Left kidney (tissue), 2 donors: ENCODE results near the gene QSOX2. TPM values are rescaled to one million over a fixed set of nuclear protein-coding genes. Genes with fewer than 3 reads are reported as not detected.
"Not testable (repeated sequence)": the region's sequence is repeated elsewhere in the genome, so short reads cannot be mapped to it uniquely, and the experiment has no call there.

ENCODE experiments used
- DNase-seq: peaks from one replicate; pipeline ENCODE4 v3.0.0-alpha.2; 2013
- polyA plus RNA-seq: library from polyadenylated mRNA; unstranded; fragments of 120-200 nt; gene quantifications from one replicate; pipeline ENCODE4 v1.2.1, GENCODE V29; 2013; ENCODE audit not compliant: insufficient read length

Gene QSOX2
- polyA plus RNA-seq, 1 donor, result 18.6 TPM

GRCh38 chr9:136237486-136238341 lies 7.9 kb downstream of the QSOX2 start:
- DNase-seq, result no peak

DNA sequence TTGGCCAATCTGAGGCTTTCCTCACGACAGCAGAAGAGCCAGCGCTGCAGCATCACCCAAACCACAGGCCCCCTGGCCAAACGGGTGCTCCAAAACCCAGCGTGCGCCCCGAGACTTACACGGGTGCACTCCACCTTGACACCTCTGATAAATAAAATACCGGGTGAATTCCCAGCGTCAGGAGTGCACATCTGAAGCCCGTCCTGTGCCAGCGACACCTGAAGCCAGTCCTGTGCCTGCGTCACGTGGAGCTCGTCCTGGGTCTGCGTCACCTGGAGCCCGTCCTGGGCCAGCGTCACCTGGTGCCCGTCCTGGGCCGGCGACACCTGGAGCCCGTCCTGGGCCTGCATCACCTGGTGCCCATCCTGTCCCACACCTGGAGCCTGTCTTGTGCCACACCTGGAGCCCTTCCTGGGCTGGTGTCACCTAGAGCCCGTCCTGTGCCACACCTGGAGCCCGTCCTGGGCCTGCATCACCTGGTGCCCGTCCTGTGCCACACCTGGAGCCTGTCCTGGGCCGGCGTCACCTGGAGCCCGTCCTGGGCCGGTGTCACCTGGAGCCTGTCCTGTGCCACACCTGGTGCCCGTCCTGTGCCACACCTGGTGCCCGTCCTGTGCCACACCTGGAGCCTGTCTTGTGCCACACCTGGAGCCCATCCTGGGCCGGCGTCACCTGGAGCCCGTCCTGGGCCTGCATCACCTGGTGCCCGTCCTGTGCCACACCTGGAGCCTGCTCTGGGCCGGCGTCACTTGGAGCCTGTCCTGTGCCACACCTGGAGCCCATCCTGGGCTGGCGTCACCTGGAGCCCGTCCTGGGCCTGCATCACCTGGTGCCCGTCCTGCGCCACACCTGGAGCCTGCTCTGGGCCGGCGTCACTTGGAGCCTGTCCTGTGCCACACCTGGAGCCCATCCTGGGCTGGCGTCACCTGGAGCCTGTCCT lies 8.9 kb downstream of the QSOX2 start:
- DNase-seq, result not testable (repeated sequence)

GRCh38 chr9:136235709-136236455 lies 9.7 kb downstream of the QSOX2 start:
- DNase-seq, result no peak

DNA sequence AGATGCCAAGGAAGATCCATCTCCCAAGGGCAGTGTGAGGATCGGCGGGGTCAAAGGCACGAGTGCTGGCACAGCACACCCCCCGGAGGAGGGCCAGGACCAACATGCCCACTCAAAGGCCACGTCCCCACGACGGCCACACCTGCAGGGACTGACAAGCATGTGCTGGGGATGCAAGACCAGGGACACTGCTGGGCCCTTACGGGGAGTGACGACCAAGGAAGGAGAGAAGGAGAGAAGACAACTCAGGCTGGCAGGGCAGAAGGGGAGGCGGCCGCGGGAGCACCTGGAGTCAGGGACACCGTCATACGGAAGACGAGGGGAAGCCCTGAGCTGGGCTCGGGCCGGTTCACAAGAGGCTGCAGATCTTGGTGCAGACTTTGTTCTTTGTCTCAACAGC lies 10.4 kb downstream of the QSOX2 start:
- no peak for DNase-seq

GRCh38 chr9:136234597-136234996 lies 11.0 kb downstream of the QSOX2 start:
- DNase-seq, result no peak

- DNase-seq, result no peak
Measured at GRCh38 chr9:136233868-136234267, 11.7 kb downstream of the QSOX2 start.

DNA sequence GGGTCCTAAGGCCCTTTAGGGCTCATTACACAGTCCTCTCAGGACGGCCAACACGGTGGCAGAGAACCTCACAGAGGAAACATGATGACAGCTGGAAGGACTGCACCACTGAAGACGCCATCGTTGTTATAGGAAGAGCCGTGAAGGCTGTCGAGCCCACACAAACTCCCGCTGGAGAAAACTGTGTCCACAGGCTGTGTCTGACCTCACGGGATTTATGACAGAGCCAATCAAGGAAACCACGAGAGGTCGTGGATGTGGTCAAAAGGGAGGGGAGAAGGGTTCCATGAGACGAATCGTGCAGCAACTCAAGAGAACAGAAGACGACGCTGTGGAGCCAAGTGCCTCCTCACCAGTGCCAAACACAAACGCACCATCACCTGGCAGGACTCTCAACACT lies 12.2 kb downstream of the QSOX2 start:
- DNase-seq, result no peak

DNA sequence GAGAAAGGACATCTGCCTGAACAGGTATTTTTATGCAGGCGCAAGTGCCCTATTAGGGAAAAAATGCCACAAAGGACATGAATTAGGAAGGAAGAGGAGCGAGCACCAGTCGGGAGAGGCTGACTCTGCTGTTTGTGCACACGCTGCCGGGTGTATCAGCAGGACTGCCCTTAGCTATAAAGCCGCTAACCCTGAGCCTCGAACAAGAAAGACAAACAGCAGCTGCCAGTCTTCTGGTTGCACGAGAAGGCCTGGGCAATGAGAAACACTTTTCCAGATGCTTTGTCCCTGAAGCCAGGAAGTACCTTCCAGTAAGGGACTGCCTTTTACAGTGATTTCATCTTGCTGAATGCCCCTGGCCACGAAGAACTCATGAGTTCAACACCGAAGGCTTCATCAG lies 12.6 kb downstream of the QSOX2 start:
- DNase-seq, result no peak

GRCh38 chr9:136231478-136232297 lies 13.9 kb downstream of the QSOX2 start:
- no peak for DNase-seq

DNA sequence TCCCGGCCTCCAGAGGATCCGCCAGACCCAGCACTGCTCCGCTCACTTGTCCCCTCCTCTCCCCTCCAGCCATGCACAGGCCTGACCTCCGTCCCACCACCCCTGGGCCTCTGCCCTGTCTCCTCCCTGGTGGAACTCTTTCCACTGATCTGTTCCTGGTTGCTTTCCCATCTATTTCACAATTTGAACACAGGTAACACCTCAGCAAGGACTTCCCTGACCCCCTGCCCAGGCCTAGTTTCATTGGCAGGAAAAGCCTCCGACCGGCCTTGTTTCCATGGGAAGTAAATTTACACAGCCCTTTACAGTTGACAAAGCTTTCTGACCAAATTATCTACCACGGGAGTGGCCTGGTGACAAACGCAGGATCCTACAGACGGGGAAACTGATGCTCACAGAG lies 14.8 kb downstream of the QSOX2 start:
- no peak for DNase-seq

DNA sequence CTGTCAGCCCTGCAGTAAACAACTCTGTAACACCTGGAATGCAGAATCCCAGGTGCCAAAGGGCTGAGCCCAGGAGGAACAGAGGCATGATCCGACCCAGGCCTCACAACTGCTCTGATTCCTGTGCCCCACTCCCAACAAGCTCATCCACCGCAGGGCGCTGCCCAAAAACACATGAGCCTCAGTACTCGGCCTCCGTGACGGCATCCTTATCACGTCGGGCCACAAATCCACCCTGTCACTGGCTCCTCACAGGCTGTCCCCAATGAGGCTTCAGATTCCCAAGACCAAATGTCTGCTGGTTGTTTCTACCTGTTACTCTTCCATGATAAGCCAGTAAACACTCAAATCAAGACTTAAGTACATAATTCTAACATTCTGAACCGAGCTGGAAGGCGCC lies 15.2 kb downstream of the QSOX2 start:
- no peak for DNase-seq

- no peak for DNase-seq
Measured at GRCh38 chr9:136229096-136230065, 16.2 kb downstream of the QSOX2 start.

- no peak for DNase-seq
Measured at GRCh38 chr9:136228107-136228875, 17.3 kb downstream of the QSOX2 start.

DNA sequence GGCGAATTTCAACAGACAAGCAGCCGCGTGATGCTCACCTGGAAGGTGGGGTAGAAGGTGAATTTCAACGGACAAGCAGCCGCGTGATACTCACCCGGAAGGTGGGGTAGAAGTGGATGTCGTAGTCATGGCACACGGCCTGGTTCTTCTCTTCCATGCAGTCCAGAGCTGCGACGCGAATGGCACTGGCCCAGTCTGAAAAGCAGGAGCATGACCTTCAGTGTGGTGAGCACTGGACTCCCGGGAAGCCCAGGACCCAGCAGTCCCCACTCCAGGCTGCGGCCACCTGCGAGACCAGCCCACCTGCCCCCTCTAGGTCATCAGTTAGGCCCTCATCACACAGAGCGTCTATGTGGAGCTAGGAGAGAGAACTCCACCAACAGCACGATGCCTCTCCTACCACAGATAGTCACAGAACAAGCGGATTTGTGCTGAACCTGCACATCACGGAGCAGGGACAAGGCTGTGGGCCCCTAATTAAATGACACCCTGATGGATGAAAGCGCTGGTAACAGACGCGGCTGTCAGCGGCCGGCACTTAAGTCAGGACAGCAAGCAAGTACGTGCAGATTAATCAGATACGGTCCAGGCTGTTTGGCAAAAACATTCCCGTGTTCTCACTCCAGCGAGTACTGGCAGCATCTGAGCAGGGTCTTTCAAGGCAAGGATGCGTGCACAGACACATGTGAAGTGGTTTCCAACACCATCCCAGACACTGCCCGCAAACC lies 18.8 kb downstream of the QSOX2 start:
- no peak for DNase-seq

GRCh38 chr9:136225748-136226679 lies 19.6 kb downstream of the QSOX2 start:
- DNase-seq, result no peak

DNA sequence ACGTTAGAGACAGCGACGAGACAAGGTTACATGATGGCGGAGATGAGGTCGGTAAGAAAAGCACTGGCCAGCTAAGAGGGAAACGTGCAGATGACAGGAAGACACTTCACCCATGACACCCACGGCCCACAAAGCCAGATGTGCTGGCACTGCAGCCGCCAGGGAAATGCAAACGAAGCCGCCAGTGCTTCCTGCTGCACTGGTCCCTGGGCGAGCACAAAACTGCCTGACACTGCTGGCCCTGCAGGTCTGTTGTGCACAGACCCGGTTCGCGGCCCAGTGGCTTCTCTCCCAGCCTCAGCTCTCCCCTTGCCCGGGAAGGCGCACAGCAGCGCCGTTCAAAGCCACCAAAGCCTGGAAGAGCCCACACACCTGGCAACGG lies 20.3 kb downstream of the QSOX2 start:
- DNase-seq, result no peak

GRCh38 chr9:136223871-136224640 lies 21.6 kb downstream of the QSOX2 start:
- no peak for DNase-seq
